ENCODE measurements around the gene SMC1A.
A peak's percentile ranks its signal among the peaks of the same experiment; 100 is the strongest.
"Not testable (repeated sequence)": the region's sequence is repeated elsewhere in the genome, so short reads cannot be mapped to it uniquely, and the experiment has no call there.

Gene SMC1A

GRCh38 chrX:53422861-53423306, 430 bp upstream of the SMC1A start, which contains the start of gene RIBC1:
RIBC1 (plus strand) TSS chrX:53422873; CDS start chrX:53426277, 3,404 bp downstream.
- DNase-seq (ENCODE audit: low spot score), result no peak

- DNase-seq (ENCODE audit: low spot score), result no peak
Observed at GRCh38 chrX:53421772-53422085, 725 bp downstream of the SMC1A start.

- DNase-seq (ENCODE audit: low spot score), result no peak
Observed at GRCh38 chrX:53421125-53421524, 1.3 kb downstream of the SMC1A start.

GRCh38 chrX:53420351-53420750, 2.1 kb downstream of the SMC1A start:
- DNase-seq (ENCODE audit: low spot score), result not testable (repeated sequence)

- no peak for DNase-seq (ENCODE audit: low spot score)
Observed at GRCh38 chrX:53412446-53412845, 10.0 kb downstream of the SMC1A start.

- DNase-seq (ENCODE audit: low spot score), result no peak
Observed at GRCh38 chrX:53403535-53403934, 18.9 kb downstream of the SMC1A start.

GRCh38 chrX:53398216-53398615, 24.2 kb downstream of the SMC1A start:
- no peak for DNase-seq (ENCODE audit: low spot score)

GRCh38 chrX:53395605-53396298, 26.7 kb downstream of the SMC1A start:
- no peak for DNase-seq (ENCODE audit: low spot score)

- DNase-seq (ENCODE audit: low spot score), result peak; percentile 7
Observed at GRCh38 chrX:53383376-53384076, 38.9 kb downstream of the SMC1A start.

GRCh38 chrX:53379747-53380146, 42.7 kb downstream of the SMC1A start:
- no peak for DNase-seq (ENCODE audit: low spot score)

- no peak for DNase-seq (ENCODE audit: low spot score)
Observed at GRCh38 chrX:53379008-53379710, 43.3 kb downstream of the SMC1A start.

- DNase-seq (ENCODE audit: low spot score), result no peak
Observed at GRCh38 chrX:53377464-53377863, 45.0 kb downstream of the SMC1A start.

- DNase-seq (ENCODE audit: low spot score), result no peak
Observed at GRCh38 chrX:53376888-53377287, 45.6 kb downstream of the SMC1A start.

GRCh38 chrX:53374923-53375322, 47.5 kb downstream of the SMC1A start:
- no peak for DNase-seq (ENCODE audit: low spot score)

- DNase-seq (ENCODE audit: low spot score), result peak; percentile 36
Observed at GRCh38 chrX:53374222-53374820, 48.1 kb downstream of the SMC1A start.

- no peak for DNase-seq (ENCODE audit: low spot score)
Observed at GRCh38 chrX:53373307-53373706, 49.1 kb downstream of the SMC1A start.

GRCh38 chrX:53366454-53366853, 56.0 kb downstream of the SMC1A start:
- DNase-seq (ENCODE audit: low spot score), result not testable (repeated sequence)

- DNase-seq (ENCODE audit: low spot score), result no peak
Observed at GRCh38 chrX:53362449-53362848, 60.0 kb downstream of the SMC1A start.

GRCh38 chrX:53357799-53358530, 64.5 kb downstream of the SMC1A start:
- peak; percentile 62 for DNase-seq (ENCODE audit: low spot score)

- DNase-seq (ENCODE audit: low spot score), result no peak
Observed at GRCh38 chrX:53356186-53356585, 66.3 kb downstream of the SMC1A start.

- no peak for DNase-seq (ENCODE audit: low spot score)
Observed at GRCh38 chrX:53354669-53355068, 67.8 kb downstream of the SMC1A start.

- no peak for DNase-seq (ENCODE audit: low spot score)
Observed at GRCh38 chrX:53347948-53348347, 74.5 kb downstream of the SMC1A start.

Data from Ammon's horn (tissue), 1 donor.